GM23248 (cell line): ENCODE results near the gene SGMS1.

Experiments
- EZH2 ChIP-seq: fragments of 200-600 bp; sonication (generic); IDR thresholded peaks from 2 replicates; pipeline ENCODE4 v1.6.1; 2018; ENCODE audit warnings: antibody characterized with exemption, mild to moderate bottlenecking; ENCODE audit not compliant: insufficient read depth, poor library complexity, severe bottlenecking
- EZH2phosphoT487 ChIP-seq: fragments of 200-600 bp; sonication (generic); IDR thresholded peaks from 2 replicates; pipeline ENCODE4 v1.6.1; 2018; ENCODE audit warnings: antibody characterized with exemption, moderate library complexity, mild to moderate bottlenecking, low read depth; ENCODE audit not compliant: insufficient read depth

DNA sequence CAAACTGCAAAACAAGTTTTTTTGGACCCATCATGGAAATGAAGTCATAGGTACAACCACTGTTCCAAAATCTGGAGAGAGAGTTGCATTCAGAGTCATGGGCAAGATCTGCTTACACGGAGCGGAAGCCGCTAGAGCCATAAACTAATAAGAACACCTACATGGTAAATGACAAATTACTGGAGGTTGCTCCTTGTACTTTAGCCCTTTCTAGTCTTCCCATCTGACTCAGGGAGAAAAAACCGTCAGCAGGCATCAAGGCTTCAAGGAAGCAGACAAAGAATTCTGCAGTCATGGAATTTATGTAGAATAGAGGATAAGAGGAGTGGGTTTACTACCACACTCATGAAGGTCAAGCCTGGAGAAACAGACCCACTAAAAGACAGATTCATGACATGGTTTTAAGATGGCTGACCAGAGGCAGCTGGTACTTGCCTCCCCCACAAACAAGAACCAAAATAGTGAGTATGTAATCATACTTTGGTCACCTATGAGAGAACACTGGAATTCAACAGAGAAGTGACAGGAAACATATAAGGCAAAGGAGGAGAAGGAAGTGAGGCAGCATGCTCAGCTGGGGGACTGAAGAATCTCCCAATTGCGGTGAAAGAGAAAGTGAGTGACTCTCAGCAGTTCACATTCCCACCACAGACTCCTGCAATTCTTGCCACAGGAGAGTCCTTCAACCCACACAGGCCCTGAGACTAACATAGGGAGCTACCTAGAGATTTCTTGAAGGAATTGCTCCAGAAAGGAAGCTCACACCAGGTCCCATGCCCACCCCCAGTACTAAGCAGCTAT is 330.0 kb downstream of the SGMS1 start:
- TF ChIP-seq EZH2 (no peak), EZH2phosphoT487 (no peak)
